OCI-LY3 (cell line): ENCODE results near the gene TCEAL6.
"Not testable (repeated sequence)": the region's sequence is repeated elsewhere in the genome, so short reads cannot be mapped to it uniquely, and the experiment has no call there.

Experiments
- CTCF ChIP-seq: fragments of 200-600, 300-600 bp; sonication (generic); IDR thresholded peaks from 2 replicates; pipeline ENCODE4 v1.5.1; 2014; ENCODE audit warnings: antibody characterized with exemption, low read length, low read depth
- EZH2phosphoT487 ChIP-seq: fragments of 200-600 bp; shearing (Covaris generic); IDR thresholded peaks from 2 replicates; pipeline ENCODE4 v1.6.1; 2018; ENCODE audit warnings: antibody characterized with exemption, mixed run types, low read depth

DNA sequence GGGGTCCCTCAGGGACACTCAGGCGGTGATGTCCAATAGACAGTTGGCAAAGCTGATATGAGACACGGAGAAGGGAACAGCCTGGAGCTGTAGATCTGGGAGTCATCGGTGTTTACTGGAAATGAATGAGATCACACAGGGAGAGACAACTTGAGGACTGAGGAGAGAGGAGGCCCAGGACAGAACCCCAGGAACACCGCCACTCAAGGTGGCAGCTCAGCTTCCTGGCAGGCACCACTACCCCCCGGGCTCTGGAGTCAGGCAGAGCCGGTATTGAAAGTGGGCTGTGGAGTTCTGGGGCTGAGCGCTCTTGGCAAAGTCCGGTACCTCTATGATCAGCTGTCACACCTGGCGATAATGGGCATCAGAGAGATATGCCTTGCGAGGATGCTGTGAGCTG is 17.3 kb downstream of the TCEAL6 start:
- TF ChIP-seq CTCF, EZH2phosphoT487: not testable (repeated sequence)
